Activated naive CD4-positive, alpha-beta T cell treated with anti-CD3 and anti-CD28 coated beads, Interleukin-2, amount 50 U/mL, for 24 hours (primary cell): ENCODE data around the gene CPOX.
A peak's percentile ranks its signal among the peaks of the same experiment; 100 is the strongest.
"Not testable (repeated sequence)": the region's sequence is repeated elsewhere in the genome, so short reads cannot be mapped to it uniquely, and the experiment has no call there.

Experiments used
- H3K27ac Mint-ChIP-seq: one replicate; pipeline ENCODE4 v1.8.0; 2021; ENCODE audit warnings: mild to moderate bottlenecking, mixed read lengths
- H3K27me3 Mint-ChIP-seq: one replicate; pipeline ENCODE4 v1.8.0; 2021; ENCODE audit warnings: mixed read lengths
- H3K36me3 Mint-ChIP-seq: one replicate; pipeline ENCODE4 v1.8.0; 2021; ENCODE audit warnings: mixed read lengths
- H3K4me1 Mint-ChIP-seq: one replicate; pipeline ENCODE4 v1.8.0; 2021; ENCODE audit warnings: mixed read lengths
- H3K4me3 Mint-ChIP-seq: one replicate; pipeline ENCODE4 v1.8.0; 2021; ENCODE audit warnings: mild to moderate bottlenecking, mixed read lengths
- H3K9me3 Mint-ChIP-seq: one replicate; pipeline ENCODE4 v1.8.0; 2021; ENCODE audit warnings: mixed read lengths

Gene CPOX

DNA sequence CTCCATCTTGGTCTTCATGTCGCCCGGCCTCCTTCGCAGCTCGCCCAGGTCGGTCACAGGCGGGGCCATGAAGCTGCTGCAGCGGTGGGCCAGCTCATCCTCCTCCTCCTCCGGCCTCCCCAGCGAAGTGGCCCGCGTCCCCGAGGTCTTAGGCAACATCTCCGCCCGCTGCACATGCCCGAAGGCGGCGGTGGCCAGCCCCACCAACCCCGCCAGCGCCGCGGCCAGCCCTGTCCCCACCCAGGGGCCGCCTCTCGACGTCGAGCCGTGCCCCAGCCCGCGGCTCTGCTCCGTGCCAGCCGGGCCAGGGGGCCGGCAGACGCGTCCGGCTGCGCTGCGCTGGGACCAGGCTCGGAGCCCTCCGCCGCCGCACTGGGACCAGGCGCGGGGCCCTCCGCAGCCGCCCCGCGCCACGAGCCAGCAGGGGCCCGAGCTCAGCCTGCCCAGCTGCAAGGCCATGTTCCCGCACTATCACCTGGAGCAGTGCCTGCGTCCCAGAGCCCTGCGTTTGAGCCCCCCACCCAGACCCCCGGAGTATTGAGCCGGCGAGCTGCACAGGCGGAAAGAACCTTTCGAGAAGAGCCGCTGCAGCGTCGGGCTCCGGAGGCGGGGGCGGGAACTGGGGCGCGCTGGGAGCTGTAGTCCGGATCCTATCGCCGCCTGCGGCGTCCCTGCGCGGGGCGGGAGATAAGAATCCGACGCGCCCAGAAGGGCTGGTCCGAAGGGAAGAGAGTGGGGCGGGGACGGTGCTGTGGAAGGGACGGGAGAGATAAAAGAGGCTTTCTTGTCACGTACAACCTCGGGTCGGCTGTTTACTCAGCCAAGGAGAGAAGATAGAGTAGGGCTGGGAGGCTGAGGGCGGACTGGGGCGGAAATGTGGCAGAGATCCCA lies at the start of gene CPOX:
TSS of gene CPOX (minus strand) at position 566 of the 891 bp plus-strand sequence. CDS start at position 459, 107 bp downstream.
- Mint-ChIP-seq H3K4me1 (peaks cover 37% of the 10 kb centered on the region), H3K9me3 (no peaks in the 10 kb centered on the region), H3K27me3 (no peaks in the 10 kb centered on the region), H3K4me3 (peak within 1 kb of the TSS; percentile 99), H3K27ac (peak within 1 kb of the TSS; percentile 95), H3K36me3 (peaks cover 4% of the 10 kb centered on the region)

DNA sequence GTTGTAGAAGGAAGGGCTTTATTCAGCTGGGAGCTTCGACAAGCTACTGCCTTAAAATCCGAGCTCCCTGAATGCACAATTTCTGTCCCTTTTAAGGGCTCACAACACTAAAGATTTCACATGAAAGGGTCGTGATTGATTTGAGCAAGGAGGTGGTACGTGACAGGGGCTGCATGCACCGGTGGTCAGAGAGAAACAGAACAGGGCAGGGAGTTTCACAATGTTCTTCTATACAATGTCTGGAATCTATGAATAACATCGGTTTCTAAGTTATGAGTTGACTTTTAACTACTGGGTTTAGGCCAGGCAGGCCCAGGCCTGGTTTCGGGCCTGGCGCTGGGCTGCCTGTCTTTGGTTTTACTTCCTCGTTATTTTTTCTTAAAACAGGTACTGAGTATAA lies 49.4 kb upstream of the CPOX start:
- not testable (repeated sequence) for H3K27ac Mint-ChIP-seq

DNA sequence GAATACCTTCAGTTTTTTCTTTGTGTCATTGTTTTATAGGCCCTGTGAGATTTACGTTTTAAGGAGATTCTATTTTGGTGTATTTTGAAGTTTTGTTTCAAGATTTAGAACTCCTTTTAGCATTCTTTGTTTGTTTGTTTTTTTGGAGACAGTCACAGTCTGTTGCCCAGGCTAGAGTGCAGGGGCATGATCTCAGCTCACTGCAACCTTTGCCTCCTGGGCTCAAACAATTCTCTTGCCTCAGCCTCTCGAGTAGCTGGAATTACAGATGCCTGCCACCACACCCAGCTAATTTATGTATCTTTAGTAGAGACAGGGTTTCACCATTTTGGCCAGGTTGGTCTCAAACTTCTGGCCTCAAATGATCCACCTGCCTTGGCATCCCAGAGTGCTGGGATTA lies 48.3 kb upstream of the CPOX start:
- not testable (repeated sequence) for H3K4me1 Mint-ChIP-seq, H3K4me3 Mint-ChIP-seq, H3K27me3 Mint-ChIP-seq, H3K36me3 Mint-ChIP-seq, H3K27ac Mint-ChIP-seq, H3K9me3 Mint-ChIP-seq

More for the DNA sequence above, 49.4 kb upstream of the CPOX start:
- not testable (repeated sequence) for H3K9me3 Mint-ChIP-seq, H3K4me1 Mint-ChIP-seq, H3K4me3 Mint-ChIP-seq, H3K36me3 Mint-ChIP-seq, H3K27me3 Mint-ChIP-seq

DNA sequence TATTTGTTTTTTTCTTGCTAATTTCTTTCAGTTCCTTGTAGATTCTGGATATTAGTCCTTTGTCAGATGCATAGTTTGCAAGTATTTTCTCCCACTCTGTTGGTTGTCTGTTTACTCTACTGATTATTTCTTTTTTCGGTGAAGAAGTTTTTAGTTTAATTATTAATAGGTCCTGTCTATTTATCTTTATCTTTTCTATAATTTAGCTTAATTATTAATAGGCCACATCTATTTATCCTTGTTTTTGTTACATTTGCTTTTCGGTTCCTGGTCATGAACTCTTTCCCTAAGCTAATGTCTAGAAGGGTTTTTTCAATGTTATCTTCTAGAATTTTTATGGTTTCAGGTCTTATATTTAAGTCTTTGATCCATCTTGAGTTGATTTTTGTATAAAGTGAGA lies 45.1 kb upstream of the CPOX start:
- H3K4me3 Mint-ChIP-seq, H3K36me3 Mint-ChIP-seq, H3K27me3 Mint-ChIP-seq, H3K27ac Mint-ChIP-seq, H3K4me1 Mint-ChIP-seq, H3K9me3 Mint-ChIP-seq: not testable (repeated sequence)

- H3K4me3 Mint-ChIP-seq, result no peak overlapping the region
- no peaks in the 10 kb centered on the region for H3K36me3 Mint-ChIP-seq
These were observed 37.0 kb upstream of the CPOX start for GRCh38 chr3:98630416-98630815.

DNA sequence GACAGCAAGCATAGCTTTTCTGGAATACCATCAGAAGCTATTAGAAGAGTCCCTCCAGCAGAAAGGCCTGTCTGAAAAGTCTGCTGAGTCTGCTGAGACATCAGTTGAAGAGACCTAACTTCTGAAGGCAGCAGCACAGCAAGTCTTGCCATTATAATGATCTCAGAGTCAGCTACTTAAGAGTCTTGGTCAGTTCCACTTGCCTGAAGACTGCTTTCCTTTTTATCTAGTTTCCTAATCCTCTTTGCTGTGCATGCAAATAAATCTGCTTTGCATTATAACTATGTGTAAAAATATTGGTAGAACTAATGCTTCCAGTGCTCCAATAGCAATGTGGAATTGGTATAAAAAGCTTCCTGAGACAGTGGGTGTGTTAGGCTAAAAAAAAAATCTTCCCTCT lies 34.9 kb upstream of the CPOX start:
- Mint-ChIP-seq H3K36me3 (no peaks in the 10 kb centered on the region), H3K4me1 (no peaks in the 10 kb centered on the region), H3K27ac (no peak overlapping the region), H3K9me3 (no peaks in the 10 kb centered on the region), H3K27me3 (no peaks in the 10 kb centered on the region), H3K4me3 (no peak overlapping the region)

More at GRCh38 chr3:98630416-98630815, 37.0 kb upstream of the CPOX start:
- H3K27ac Mint-ChIP-seq, result no peak overlapping the region
- no peaks in the 10 kb centered on the region for H3K27me3 Mint-ChIP-seq
- no peaks in the 10 kb centered on the region for H3K4me1 Mint-ChIP-seq
- no peaks in the 10 kb centered on the region for H3K9me3 Mint-ChIP-seq

- H3K4me1 Mint-ChIP-seq, result no peaks in the 10 kb centered on the region
- no peaks in the 10 kb centered on the region for H3K27me3 Mint-ChIP-seq
- H3K27ac Mint-ChIP-seq, result no peak overlapping the region
- no peaks in the 10 kb centered on the region for H3K9me3 Mint-ChIP-seq
- no peaks in the 10 kb centered on the region for H3K36me3 Mint-ChIP-seq
- no peak overlapping the region for H3K4me3 Mint-ChIP-seq
These were observed 32.7 kb upstream of the CPOX start for GRCh38 chr3:98626151-98626550.

- Mint-ChIP-seq H3K27ac (no peak overlapping the region), H3K27me3 (no peaks in the 10 kb centered on the region), H3K36me3 (no peaks in the 10 kb centered on the region), H3K4me3 (no peak overlapping the region), H3K9me3 (no peaks in the 10 kb centered on the region), H3K4me1 (no peaks in the 10 kb centered on the region)
These were observed 30.3 kb upstream of the CPOX start for GRCh38 chr3:98623572-98624280.

DNA sequence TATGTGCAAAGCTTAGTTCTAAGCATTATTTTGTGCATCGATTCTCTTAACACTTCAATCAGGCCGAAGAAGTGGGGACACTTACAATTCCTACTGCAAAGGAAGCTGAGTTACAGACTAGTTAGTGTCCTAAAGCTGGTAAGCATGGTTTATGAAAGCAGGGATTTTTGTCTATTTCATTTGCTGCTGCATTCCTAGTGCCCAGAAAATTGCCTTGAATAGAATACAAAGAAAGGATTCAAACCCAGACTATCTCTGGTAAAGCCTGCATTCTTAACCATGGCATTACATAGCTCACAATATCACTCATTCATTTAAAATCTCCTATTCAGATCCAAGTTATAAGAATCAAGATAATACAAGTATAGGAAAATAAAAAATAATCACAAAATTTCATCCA lies 24.4 kb upstream of the CPOX start:
- H3K27me3 Mint-ChIP-seq, result no peaks in the 10 kb centered on the region
- no peak overlapping the region for H3K4me3 Mint-ChIP-seq
- no peaks in the 10 kb centered on the region for H3K4me1 Mint-ChIP-seq
- H3K36me3 Mint-ChIP-seq, result no peaks in the 10 kb centered on the region
- H3K9me3 Mint-ChIP-seq, result no peaks in the 10 kb centered on the region
- H3K27ac Mint-ChIP-seq, result no peak overlapping the region

GRCh38 chr3:98613616-98614015 lies 20.2 kb upstream of the CPOX start:
- Mint-ChIP-seq H3K27ac (no peak overlapping the region), H3K9me3 (peaks cover 5% of the 10 kb centered on the region), H3K36me3 (peaks cover 2% of the 10 kb centered on the region), H3K27me3 (peaks cover 3% of the 10 kb centered on the region), H3K4me1 (no peaks in the 10 kb centered on the region), H3K4me3 (no peak overlapping the region)

GRCh38 chr3:98612996-98613517 lies 19.6 kb upstream of the CPOX start:
- H3K36me3 Mint-ChIP-seq, result peaks cover 2% of the 10 kb centered on the region
- H3K9me3 Mint-ChIP-seq, result peaks cover 5% of the 10 kb centered on the region
- H3K27me3 Mint-ChIP-seq, result peaks cover 3% of the 10 kb centered on the region
- no peaks in the 10 kb centered on the region for H3K4me1 Mint-ChIP-seq
- no peak overlapping the region for H3K4me3 Mint-ChIP-seq
- H3K27ac Mint-ChIP-seq, result no peak overlapping the region

GRCh38 chr3:98612587-98612986 lies 19.2 kb upstream of the CPOX start:
- no peak overlapping the region for H3K27ac Mint-ChIP-seq
- H3K4me1 Mint-ChIP-seq, result no peaks in the 10 kb centered on the region
- H3K36me3 Mint-ChIP-seq, result peaks cover 2% of the 10 kb centered on the region
- H3K27me3 Mint-ChIP-seq, result peaks cover 3% of the 10 kb centered on the region
- no peak overlapping the region for H3K4me3 Mint-ChIP-seq
- H3K9me3 Mint-ChIP-seq, result peaks cover 5% of the 10 kb centered on the region

DNA sequence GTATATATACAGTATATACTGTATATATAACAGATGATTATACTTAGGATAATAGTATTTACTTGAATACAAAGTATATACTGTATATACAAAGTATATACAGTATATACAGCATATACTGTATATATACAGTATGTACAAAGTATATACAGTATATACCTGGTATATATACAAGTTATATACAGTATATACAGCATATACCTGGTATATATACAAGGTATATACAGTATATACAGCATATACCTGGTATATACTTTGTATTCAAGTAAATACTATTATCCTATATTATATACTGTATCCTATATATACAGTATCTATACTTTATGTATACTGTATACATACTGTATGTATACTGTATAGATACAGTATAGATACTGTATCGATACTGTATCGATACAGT lies 14.6 kb upstream of the CPOX start:
- no peak overlapping the region for H3K4me3 Mint-ChIP-seq
- H3K27me3 Mint-ChIP-seq, result peaks cover 20% of the 10 kb centered on the region
- H3K36me3 Mint-ChIP-seq, result peaks cover 4% of the 10 kb centered on the region
- H3K4me1 Mint-ChIP-seq, result no peaks in the 10 kb centered on the region
- H3K9me3 Mint-ChIP-seq, result peaks cover 5% of the 10 kb centered on the region
- H3K27ac Mint-ChIP-seq, result no peak overlapping the region

- Mint-ChIP-seq H3K9me3 (no peaks in the 10 kb centered on the region), H3K36me3 (peaks cover 2% of the 10 kb centered on the region), H3K27ac (no peak overlapping the region), H3K4me1 (no peaks in the 10 kb centered on the region), H3K4me3 (no peak overlapping the region), H3K27me3 (peaks cover 20% of the 10 kb centered on the region)
These were observed 10.2 kb upstream of the CPOX start for GRCh38 chr3:98603580-98603979.

GRCh38 chr3:98602078-98602678 lies 8.8 kb upstream of the CPOX start:
- Mint-ChIP-seq H3K36me3 (peaks cover under 1% of the 10 kb centered on the region), H3K27me3 (peaks cover 17% of the 10 kb centered on the region), H3K4me1 (no peaks in the 10 kb centered on the region), H3K27ac (no peak overlapping the region), H3K4me3 (no peak overlapping the region), H3K9me3 (no peaks in the 10 kb centered on the region)

DNA sequence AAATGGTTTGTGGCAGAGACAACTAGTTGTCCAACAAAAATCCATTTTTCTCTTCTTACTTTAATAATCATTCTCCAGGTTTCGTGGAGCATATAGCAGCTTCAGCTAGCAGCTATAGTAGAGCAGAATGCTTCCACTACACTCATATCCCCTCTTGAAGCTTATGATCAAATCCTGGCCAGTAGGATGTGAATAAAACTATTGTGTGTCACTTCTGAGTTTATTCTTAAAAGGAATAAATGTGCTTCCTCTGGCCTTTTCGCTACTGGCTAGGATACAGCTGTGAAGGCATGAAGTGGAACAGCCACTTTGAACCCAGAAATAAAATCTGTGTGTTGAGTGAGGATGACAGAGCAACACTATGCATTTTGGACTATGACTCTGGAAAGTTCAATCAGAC lies 7.8 kb upstream of the CPOX start:
- H3K4me3 Mint-ChIP-seq, result no peak overlapping the region

More for the DNA sequence above, 7.8 kb upstream of the CPOX start:
- Mint-ChIP-seq H3K27me3 (peaks cover 15% of the 10 kb centered on the region), H3K4me1 (no peaks in the 10 kb centered on the region), H3K36me3 (no peaks in the 10 kb centered on the region), H3K9me3 (no peaks in the 10 kb centered on the region), H3K27ac (no peak overlapping the region)
